ENCODE results near the gene HEATR5A.
"Not testable (repeated sequence)": the region's sequence is repeated elsewhere in the genome, so short reads cannot be mapped to it uniquely, and the experiment has no call there.

GRCh38 chr14:31379125-31379947 is 41.0 kb downstream of the HEATR5A start:
- TF ChIP-seq CTCF (IDR thresholded peaks at IDR 0.05; ENCODE audit: borderline replicate concordance, extremely low read depth, low read length, poor library complexity, severe bottlenecking); EZH2 (IDR thresholded peaks at IDR 0.05; ENCODE audit: borderline replicate concordance, low read depth, low read length, severe bottlenecking): not testable (repeated sequence)
